ENCODE data around the gene MAGI1.
"Not testable (repeated sequence)": the region's sequence is repeated elsewhere in the genome, so short reads cannot be mapped to it uniquely, and the experiment has no call there.

The MAGI1 gene

GRCh38 chr3:65723011-65723410, 315.7 kb downstream of the MAGI1 start:
- DNase-seq (ENCODE audit: extremely low spot score): no peak
- no peak for TF ChIP-seq CTCF (IDR thresholded peaks at IDR 0.05; ENCODE audit: control extremely low read depth, extremely low read depth, low read depth, missing control alignments)
- ChIA-PET CTCF (interaction anchor here (0.7 kb wide), 1 partner anchor 9 kb away, joined by 4 read pairs; no protein-coding TSS in a partner anchor), POLR2A (no interaction called here)

GRCh38 chr3:65720989-65721737, 317.6 kb downstream of the MAGI1 start:
- TF ChIP-seq CTCF (IDR thresholded peaks at IDR 0.05; ENCODE audit: control extremely low read depth, extremely low read depth, low read depth, missing control alignments): no peak

GRCh38 chr3:65719639-65720038, 319.1 kb downstream of the MAGI1 start:
- POLR2A ChIA-PET; DNase-seq (ENCODE audit: extremely low spot score): not testable (repeated sequence)
- CTCF ChIA-PET: interaction anchor here (1.3 kb wide), 1 partner anchor 12 kb away, joined by 4 read pairs; no protein-coding TSS in a partner anchor

More at GRCh38 chr3:65720989-65721737, 317.6 kb downstream of the MAGI1 start:
- ChIA-PET POLR2A (no interaction called here), CTCF (interaction anchor here (0.8 to 1.3 kb wide), 4 partner anchors 11 to 49 kb away, joined by 3 to 4 read pairs (median 3); no protein-coding TSS in a partner anchor)
- no peak for DNase-seq (ENCODE audit: extremely low spot score)

- CTCF ChIA-PET: interaction anchor here (2.2 kb wide), 1 partner anchor 14 kb away, joined by 6 read pairs; no protein-coding TSS in a partner anchor
- POLR2A ChIA-PET: no interaction called here
- DNase-seq (ENCODE audit: extremely low spot score): no peak
- no peak for TF ChIP-seq CTCF (IDR thresholded peaks at IDR 0.05; ENCODE audit: control extremely low read depth, extremely low read depth, low read depth, missing control alignments)
These were observed 320.9 kb downstream of the MAGI1 start for GRCh38 chr3:65717676-65718346.

GRCh38 chr3:65716071-65716751, 322.5 kb downstream of the MAGI1 start:
- DNase-seq (ENCODE audit: extremely low spot score): no peak
- CTCF ChIA-PET: interaction anchor here (2.2 kb wide), 1 partner anchor 16 kb away, joined by 6 read pairs; no protein-coding TSS in a partner anchor
- no peak for TF ChIP-seq CTCF (IDR thresholded peaks at IDR 0.05; ENCODE audit: control extremely low read depth, extremely low read depth, low read depth, missing control alignments)
- POLR2A ChIA-PET: no interaction called here

- DNase-seq (ENCODE audit: extremely low spot score): no peak
- ChIA-PET POLR2A (no interaction called here), CTCF (interaction anchor here (1.0 to 3.3 kb wide), 5 partner anchors 9 to 23 kb away, joined by 3 to 17 read pairs (median 3); no protein-coding TSS in a partner anchor)
- TF ChIP-seq CTCF (IDR thresholded peaks at IDR 0.05; ENCODE audit: control extremely low read depth, extremely low read depth, low read depth, missing control alignments): no peak
These were observed 324.6 kb downstream of the MAGI1 start for GRCh38 chr3:65714134-65714533.

Data from GM10248 (cell line).